ENCODE data around the gene RUVBL1. TPM values are rescaled to one million over a fixed set of nuclear protein-coding genes. Genes with fewer than 3 reads are reported as not detected.
A peak's percentile ranks its signal among the peaks of the same experiment; 100 is the strongest.

RUVBL1 gene
- total and polyA plus RNA-seq, 2 donors (not counting 1 experiment from before 2014, with no cell fraction given): 52.3 to 67.2 TPM

DNA sequence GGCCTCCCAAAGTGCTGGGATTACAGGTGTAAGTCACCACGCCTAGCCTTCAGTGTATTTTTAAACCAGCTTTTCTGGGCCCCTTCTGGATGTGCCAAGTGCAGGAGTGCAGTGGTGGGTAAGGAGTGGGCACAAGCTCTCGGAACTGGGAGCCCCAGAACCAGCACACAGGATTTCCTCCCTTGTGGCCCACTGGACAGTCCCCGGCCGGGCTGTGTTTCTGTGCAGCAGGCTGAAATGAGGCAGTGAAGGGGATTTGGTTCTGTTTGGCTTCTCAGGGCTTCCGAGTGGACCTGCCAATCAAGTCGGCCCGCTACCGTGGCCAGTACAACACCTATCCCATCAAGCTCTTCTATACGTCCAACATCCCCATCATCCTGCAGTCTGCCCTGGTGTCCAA, 56.9 kb downstream of the RUVBL1 start:
- peaks cover 56% of the 10 kb centered on the region for H3K36me3 ChIP-seq (ENCODE audit: control insufficient read depth, insufficient read depth, low read length)
- H3K79me2 ChIP-seq (ENCODE audit: control insufficient read depth, insufficient read depth, low read length): peaks cover 56% of the 10 kb centered on the region
- no peak overlapping the region for H2AFZ ChIP-seq (ENCODE audit: low read length)
- H3K4me2 ChIP-seq (ENCODE audit: extremely low read depth, insufficient read depth, low read length): no peak overlapping the region
- no peak overlapping the region for H3K9ac ChIP-seq (ENCODE audit: insufficient read depth, low read length)
- no peak for DNase-seq (ENCODE audit: low read depth in 2 of 2)
- H3K4me3 ChIP-seq (replicated peaks in 1 of 4; ENCODE audit: control extremely low read depth in 1 of 4, insufficient read depth in 1 of 4, low read depth in 3 of 4, low read length in 4 of 4): no peak overlapping the region
- H3K27me3 ChIP-seq (ENCODE audit: control insufficient read depth, insufficient read depth, low read length): no peaks in the 10 kb centered on the region
- H3K27ac ChIP-seq (ENCODE audit: insufficient read depth, low read length): peak overlapping the region; percentile 23
- no peaks in the 10 kb centered on the region for H4K20me1 ChIP-seq (ENCODE audit: control insufficient read depth, extremely low read depth, insufficient read depth, low read length)
- H3K4me1 ChIP-seq (ENCODE audit: control insufficient read depth, extremely low read depth, insufficient read depth, low read length): peaks cover 8% of the 10 kb centered on the region
- H3K9me3 ChIP-seq (ENCODE audit: control insufficient read depth, insufficient read depth, low read depth, low read length): no peaks in the 10 kb centered on the region
- no peak for TF ChIP-seq CTCF (conservative IDR thresholded peaks at IDR 0.05 in 1 of 2, IDR thresholded peaks at IDR 0.05 in 1 of 2; ENCODE audit: low read depth in 1 of 2, low read length in 2 of 2)
- TF ChIP-seq EZH2 (IDR thresholded peaks at IDR 0.05; ENCODE audit: low read length, missing control alignments): no peak

GRCh38 chr3:128066114-128066513, 57.5 kb downstream of the RUVBL1 start:
- Histone ChIP-seq H3K4me2 (ENCODE audit: extremely low read depth, insufficient read depth, low read length) (no peak overlapping the region), H3K79me2 (ENCODE audit: control insufficient read depth, insufficient read depth, low read length) (peaks cover 52% of the 10 kb centered on the region), H2AFZ (ENCODE audit: low read length) (no peak overlapping the region), H3K27ac (ENCODE audit: insufficient read depth, low read length) (no peak overlapping the region), H4K20me1 (ENCODE audit: control insufficient read depth, extremely low read depth, insufficient read depth, low read length) (no peaks in the 10 kb centered on the region), H3K9me3 (ENCODE audit: control insufficient read depth, insufficient read depth, low read depth, low read length) (no peaks in the 10 kb centered on the region), H3K4me3 (replicated peaks in 1 of 4; ENCODE audit: control extremely low read depth in 1 of 4, insufficient read depth in 1 of 4, low read depth in 3 of 4, low read length in 4 of 4) (no peak overlapping the region), H3K27me3 (ENCODE audit: control insufficient read depth, insufficient read depth, low read length) (no peaks in the 10 kb centered on the region), H3K4me1 (ENCODE audit: control insufficient read depth, extremely low read depth, insufficient read depth, low read length) (peaks cover 12% of the 10 kb centered on the region), H3K9ac (ENCODE audit: insufficient read depth, low read length) (no peak overlapping the region), H3K36me3 (ENCODE audit: control insufficient read depth, insufficient read depth, low read length) (peaks cover 52% of the 10 kb centered on the region)
- DNase-seq (ENCODE audit: low read depth in 2 of 2): no peak
- no peak for TF ChIP-seq EZH2 (IDR thresholded peaks at IDR 0.05; ENCODE audit: low read length, missing control alignments)
- no peak for TF ChIP-seq CTCF (conservative IDR thresholded peaks at IDR 0.05 in 1 of 2, IDR thresholded peaks at IDR 0.05 in 1 of 2; ENCODE audit: low read depth in 1 of 2, low read length in 2 of 2)

- Histone ChIP-seq H3K27ac (ENCODE audit: insufficient read depth, low read length) (no peak overlapping the region), H3K4me3 (replicated peaks in 1 of 4; ENCODE audit: control extremely low read depth in 1 of 4, insufficient read depth in 1 of 4, low read depth in 3 of 4, low read length in 4 of 4) (no peak overlapping the region), H2AFZ (ENCODE audit: low read length) (no peak overlapping the region), H3K4me1 (ENCODE audit: control insufficient read depth, extremely low read depth, insufficient read depth, low read length) (peaks cover 17% of the 10 kb centered on the region), H3K9me3 (ENCODE audit: control insufficient read depth, insufficient read depth, low read depth, low read length) (no peaks in the 10 kb centered on the region), H3K36me3 (ENCODE audit: control insufficient read depth, insufficient read depth, low read length) (peaks cover 44% of the 10 kb centered on the region), H4K20me1 (ENCODE audit: control insufficient read depth, extremely low read depth, insufficient read depth, low read length) (no peaks in the 10 kb centered on the region), H3K27me3 (ENCODE audit: control insufficient read depth, insufficient read depth, low read length) (no peaks in the 10 kb centered on the region), H3K9ac (ENCODE audit: insufficient read depth, low read length) (no peak overlapping the region), H3K79me2 (ENCODE audit: control insufficient read depth, insufficient read depth, low read length) (peaks cover 43% of the 10 kb centered on the region), H3K4me2 (ENCODE audit: extremely low read depth, insufficient read depth, low read length) (no peak overlapping the region)
- TF ChIP-seq CTCF (conservative IDR thresholded peaks at IDR 0.05 in 1 of 2, IDR thresholded peaks at IDR 0.05 in 1 of 2; ENCODE audit: low read depth in 1 of 2, low read length in 2 of 2) (no peak), EZH2 (IDR thresholded peaks at IDR 0.05; ENCODE audit: low read length, missing control alignments) (no peak)
- DNase-seq (ENCODE audit: low read depth in 2 of 2): no peak
These were observed 58.6 kb downstream of the RUVBL1 start for GRCh38 chr3:128064962-128065361.

Measured in fibroblast of lung (primary cell).